Measurements from ENCODE around the gene CLEC4G.

The CLEC4G gene

GRCh38 chr19:7759156-7759555 lies 27.2 kb upstream of the CLEC4G start:
- TF ChIP-seq POLR2AphosphoS5 (IDR thresholded peaks at IDR 0.05; ENCODE audit: low read depth) (no peak), SPI1 (IDR thresholded peaks at IDR 0.05; ENCODE audit: borderline replicate concordance, low read depth) (no peak), GABPA (IDR thresholded peaks at IDR 0.05; ENCODE audit: low read depth) (no peak)
- Histone ChIP-seq H3K4me3 (replicated peaks; ENCODE audit: insufficient read depth, low read length) (no peak overlapping the region), H3K27ac (replicated peaks) (no peak overlapping the region), H3K27me3 (ENCODE audit: insufficient read depth, poor library complexity, severe bottlenecking) (no peaks in the 10 kb centered on the region)
- no peak for DNase-seq (ENCODE audit: low read depth in 1 of 2, low spot score in 1 of 2)

GRCh38 chr19:7757358-7757757 lies 25.4 kb upstream of the CLEC4G start:
- Histone ChIP-seq H3K27ac (replicated peaks) (no peak overlapping the region), H3K4me3 (replicated peaks; ENCODE audit: insufficient read depth, low read length) (no peak overlapping the region), H3K27me3 (ENCODE audit: insufficient read depth, poor library complexity, severe bottlenecking) (no peaks in the 10 kb centered on the region)
- no peak for DNase-seq (ENCODE audit: low read depth in 1 of 2, low spot score in 1 of 2)
- TF ChIP-seq, protein P1, sequence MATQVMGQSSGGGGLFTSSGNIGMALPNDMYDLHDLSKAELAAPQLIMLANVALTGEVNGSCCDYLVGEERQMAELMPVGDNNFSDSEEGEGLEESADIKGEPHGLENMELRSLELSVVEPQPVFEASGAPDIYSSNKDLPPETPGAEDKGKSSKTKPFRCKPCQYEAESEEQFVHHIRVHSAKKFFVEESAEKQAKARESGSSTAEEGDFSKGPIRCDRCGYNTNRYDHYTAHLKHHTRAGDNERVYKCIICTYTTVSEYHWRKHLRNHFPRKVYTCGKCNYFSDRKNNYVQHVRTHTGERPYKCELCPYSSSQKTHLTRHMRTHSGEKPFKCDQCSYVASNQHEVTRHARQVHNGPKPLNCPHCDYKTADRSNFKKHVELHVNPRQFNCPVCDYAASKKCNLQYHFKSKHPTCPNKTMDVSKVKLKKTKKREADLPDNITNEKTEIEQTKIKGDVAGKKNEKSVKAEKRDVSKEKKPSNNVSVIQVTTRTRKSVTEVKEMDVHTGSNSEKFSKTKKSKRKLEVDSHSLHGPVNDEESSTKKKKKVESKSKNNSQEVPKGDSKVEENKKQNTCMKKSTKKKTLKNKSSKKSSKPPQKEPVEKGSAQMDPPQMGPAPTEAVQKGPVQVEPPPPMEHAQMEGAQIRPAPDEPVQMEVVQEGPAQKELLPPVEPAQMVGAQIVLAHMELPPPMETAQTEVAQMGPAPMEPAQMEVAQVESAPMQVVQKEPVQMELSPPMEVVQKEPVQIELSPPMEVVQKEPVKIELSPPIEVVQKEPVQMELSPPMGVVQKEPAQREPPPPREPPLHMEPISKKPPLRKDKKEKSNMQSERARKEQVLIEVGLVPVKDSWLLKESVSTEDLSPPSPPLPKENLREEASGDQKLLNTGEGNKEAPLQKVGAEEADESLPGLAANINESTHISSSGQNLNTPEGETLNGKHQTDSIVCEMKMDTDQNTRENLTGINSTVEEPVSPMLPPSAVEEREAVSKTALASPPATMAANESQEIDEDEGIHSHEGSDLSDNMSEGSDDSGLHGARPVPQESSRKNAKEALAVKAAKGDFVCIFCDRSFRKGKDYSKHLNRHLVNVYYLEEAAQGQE (IDR thresholded peaks at IDR 0.05; ENCODE audit: insufficient replicate concordance, low read depth): no peak
- TF ChIP-seq, protein P2, sequence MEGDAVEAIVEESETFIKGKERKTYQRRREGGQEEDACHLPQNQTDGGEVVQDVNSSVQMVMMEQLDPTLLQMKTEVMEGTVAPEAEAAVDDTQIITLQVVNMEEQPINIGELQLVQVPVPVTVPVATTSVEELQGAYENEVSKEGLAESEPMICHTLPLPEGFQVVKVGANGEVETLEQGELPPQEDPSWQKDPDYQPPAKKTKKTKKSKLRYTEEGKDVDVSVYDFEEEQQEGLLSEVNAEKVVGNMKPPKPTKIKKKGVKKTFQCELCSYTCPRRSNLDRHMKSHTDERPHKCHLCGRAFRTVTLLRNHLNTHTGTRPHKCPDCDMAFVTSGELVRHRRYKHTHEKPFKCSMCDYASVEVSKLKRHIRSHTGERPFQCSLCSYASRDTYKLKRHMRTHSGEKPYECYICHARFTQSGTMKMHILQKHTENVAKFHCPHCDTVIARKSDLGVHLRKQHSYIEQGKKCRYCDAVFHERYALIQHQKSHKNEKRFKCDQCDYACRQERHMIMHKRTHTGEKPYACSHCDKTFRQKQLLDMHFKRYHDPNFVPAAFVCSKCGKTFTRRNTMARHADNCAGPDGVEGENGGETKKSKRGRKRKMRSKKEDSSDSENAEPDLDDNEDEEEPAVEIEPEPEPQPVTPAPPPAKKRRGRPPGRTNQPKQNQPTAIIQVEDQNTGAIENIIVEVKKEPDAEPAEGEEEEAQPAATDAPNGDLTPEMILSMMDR (IDR thresholded peaks at IDR 0.05; ENCODE audit: insufficient read depth, low read length): no peak
- no peak for TF ChIP-seq SPI1 (IDR thresholded peaks at IDR 0.05; ENCODE audit: borderline replicate concordance, low read depth)
- TF ChIP-seq GABPA (IDR thresholded peaks at IDR 0.05; ENCODE audit: low read depth): no peak
- no peak for TF ChIP-seq POLR2AphosphoS5 (IDR thresholded peaks at IDR 0.05; ENCODE audit: low read depth)

- TF ChIP-seq, protein P2 (IDR thresholded peaks at IDR 0.05; ENCODE audit: insufficient read depth, low read length): no peak
- TF ChIP-seq, protein P1 (IDR thresholded peaks at IDR 0.05; ENCODE audit: insufficient replicate concordance, low read depth): no peak
- TF ChIP-seq GABPA (IDR thresholded peaks at IDR 0.05; ENCODE audit: low read depth) (no peak), POLR2AphosphoS5 (IDR thresholded peaks at IDR 0.05; ENCODE audit: low read depth) (no peak), SPI1 (IDR thresholded peaks at IDR 0.05; ENCODE audit: borderline replicate concordance, low read depth) (no peak)
- DNase-seq (ENCODE audit: low read depth in 1 of 2, low spot score in 1 of 2): no peak
- Histone ChIP-seq H3K4me3 (replicated peaks; ENCODE audit: insufficient read depth, low read length) (no peak overlapping the region), H3K27me3 (ENCODE audit: insufficient read depth, poor library complexity, severe bottlenecking) (no peaks in the 10 kb centered on the region), H3K27ac (replicated peaks) (no peak overlapping the region)
Measured at GRCh38 chr19:7756258-7756657, 24.3 kb upstream of the CLEC4G start.

GRCh38 chr19:7751157-7751783 lies 19.4 kb upstream of the CLEC4G start:
- Histone ChIP-seq H3K27me3 (ENCODE audit: insufficient read depth, poor library complexity, severe bottlenecking) (no peaks in the 10 kb centered on the region), H3K27ac (replicated peaks) (no peak overlapping the region), H3K4me3 (replicated peaks; ENCODE audit: insufficient read depth, low read length) (no peak overlapping the region)
- no peak for TF ChIP-seq POLR2AphosphoS5 (IDR thresholded peaks at IDR 0.05; ENCODE audit: low read depth)
- TF ChIP-seq, protein P2 (IDR thresholded peaks at IDR 0.05; ENCODE audit: insufficient read depth, low read length): no peak
- TF ChIP-seq, protein P1 (IDR thresholded peaks at IDR 0.05; ENCODE audit: insufficient replicate concordance, low read depth): no peak
- no peak for TF ChIP-seq GABPA (IDR thresholded peaks at IDR 0.05; ENCODE audit: low read depth)
- TF ChIP-seq SPI1 (IDR thresholded peaks at IDR 0.05; ENCODE audit: borderline replicate concordance, low read depth): no peak
- DNase-seq (ENCODE audit: low read depth in 1 of 2, low spot score in 1 of 2): no peak

All from HL-60 (cell line).